ENCODE measurements around the gene SCCPDH. TPM values are rescaled to one million over a fixed set of nuclear protein-coding genes. Genes with fewer than 3 reads are reported as not detected.

SCCPDH gene
- total RNA-seq, 1 experiment from 2014 or later = 26.4 TPM

GRCh38 chr1:246778663-246779062 is 54.5 kb downstream of the SCCPDH start:
- no peaks in the 10 kb centered on the region for H3K27me3 ChIP-seq

GRCh38 chr1:246779561-246780175 is 55.5 kb downstream of the SCCPDH start:
- no peak for DNase-seq
- Histone ChIP-seq H3K9me3 (replicated peaks) (no peaks in the 10 kb centered on the region), H3K4me1 (peaks cover 16% of the 10 kb centered on the region), H3K27me3 (no peaks in the 10 kb centered on the region), H3K27ac (no peak overlapping the region), H3K36me3 (peaks cover 5% of the 10 kb centered on the region; the same call in 1 of the 2 replicates), H3K4me3 (no peak overlapping the region)

More at GRCh38 chr1:246778663-246779062, 54.5 kb downstream of the SCCPDH start:
- no peak overlapping the region for H3K4me3 ChIP-seq
- DNase-seq = no peak
- peaks cover 5% of the 10 kb centered on the region; the same call in 1 of the 2 replicates for H3K36me3 ChIP-seq
- H3K27ac ChIP-seq = no peak overlapping the region
- peaks cover 13% of the 10 kb centered on the region for H3K4me1 ChIP-seq
- H3K9me3 ChIP-seq (replicated peaks) = no peaks in the 10 kb centered on the region

DNA sequence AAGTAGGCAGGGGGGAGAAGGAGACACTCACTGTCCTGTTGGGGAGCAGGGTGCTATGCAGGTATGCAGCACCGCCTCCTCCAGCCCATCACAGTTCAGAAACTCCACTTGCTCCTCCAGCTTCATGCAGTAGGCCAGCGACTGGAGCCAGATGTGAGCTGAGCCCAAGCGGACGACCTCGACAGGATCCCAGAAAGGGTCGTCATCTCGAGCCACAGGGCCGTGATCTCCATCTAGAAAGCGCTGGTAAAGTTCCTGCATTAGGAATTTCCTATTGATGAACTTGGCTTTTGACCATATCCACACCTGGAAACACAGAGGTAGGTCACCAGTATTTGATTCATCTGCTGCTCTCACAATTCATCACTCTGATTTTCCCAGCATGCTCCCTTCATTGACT is 56.1 kb downstream of the SCCPDH start:
- Histone ChIP-seq H3K4me3 (no peak overlapping the region), H3K27me3 (no peaks in the 10 kb centered on the region), H3K4me1 (peaks cover 22% of the 10 kb centered on the region), H3K36me3 (peaks cover 5% of the 10 kb centered on the region; the same call in 1 of the 2 replicates), H3K27ac (no peak overlapping the region), H3K9me3 (replicated peaks) (no peaks in the 10 kb centered on the region)
- no peak for DNase-seq

DNA sequence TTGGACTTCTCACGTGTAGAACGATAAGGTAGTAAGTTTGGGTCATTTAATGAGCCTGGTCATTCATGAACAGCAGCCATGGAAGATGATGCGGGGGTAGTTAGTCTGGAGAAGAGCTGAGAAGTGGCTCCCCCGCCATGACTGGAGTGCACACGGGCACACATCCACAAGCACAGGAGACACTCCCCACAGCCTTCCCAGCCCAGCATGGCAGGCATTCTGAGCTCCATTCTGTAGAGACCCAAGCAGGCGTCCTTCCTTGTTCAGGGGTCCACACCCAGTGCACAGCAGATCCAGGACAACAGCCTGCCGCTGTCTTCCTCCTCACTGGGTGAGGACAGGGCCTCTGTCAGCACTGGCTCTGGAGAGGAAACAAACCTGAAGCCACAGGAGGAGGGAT is 57.0 kb downstream of the SCCPDH start:
- Histone ChIP-seq H3K27me3 (no peaks in the 10 kb centered on the region), H3K4me3 (no peak overlapping the region), H3K36me3 (peaks cover 5% of the 10 kb centered on the region; the same call in 1 of the 2 replicates), H3K27ac (peak overlapping the region; percentile 93), H3K4me1 (peaks cover 22% of the 10 kb centered on the region), H3K9me3 (replicated peaks) (no peaks in the 10 kb centered on the region)
- DNase-seq = no peak

- H3K27ac ChIP-seq = peak overlapping the region; percentile 93
- DNase-seq = peak; percentile 98 to 99
- no peak overlapping the region for H3K4me3 ChIP-seq
- peaks cover 22% of the 10 kb centered on the region for H3K4me1 ChIP-seq
- H3K9me3 ChIP-seq (replicated peaks) = no peaks in the 10 kb centered on the region
- H3K27me3 ChIP-seq = no peaks in the 10 kb centered on the region
- H3K36me3 ChIP-seq = no peaks in the 10 kb centered on the region
These were observed 58.1 kb downstream of the SCCPDH start for GRCh38 chr1:246782120-246782900.

DNA sequence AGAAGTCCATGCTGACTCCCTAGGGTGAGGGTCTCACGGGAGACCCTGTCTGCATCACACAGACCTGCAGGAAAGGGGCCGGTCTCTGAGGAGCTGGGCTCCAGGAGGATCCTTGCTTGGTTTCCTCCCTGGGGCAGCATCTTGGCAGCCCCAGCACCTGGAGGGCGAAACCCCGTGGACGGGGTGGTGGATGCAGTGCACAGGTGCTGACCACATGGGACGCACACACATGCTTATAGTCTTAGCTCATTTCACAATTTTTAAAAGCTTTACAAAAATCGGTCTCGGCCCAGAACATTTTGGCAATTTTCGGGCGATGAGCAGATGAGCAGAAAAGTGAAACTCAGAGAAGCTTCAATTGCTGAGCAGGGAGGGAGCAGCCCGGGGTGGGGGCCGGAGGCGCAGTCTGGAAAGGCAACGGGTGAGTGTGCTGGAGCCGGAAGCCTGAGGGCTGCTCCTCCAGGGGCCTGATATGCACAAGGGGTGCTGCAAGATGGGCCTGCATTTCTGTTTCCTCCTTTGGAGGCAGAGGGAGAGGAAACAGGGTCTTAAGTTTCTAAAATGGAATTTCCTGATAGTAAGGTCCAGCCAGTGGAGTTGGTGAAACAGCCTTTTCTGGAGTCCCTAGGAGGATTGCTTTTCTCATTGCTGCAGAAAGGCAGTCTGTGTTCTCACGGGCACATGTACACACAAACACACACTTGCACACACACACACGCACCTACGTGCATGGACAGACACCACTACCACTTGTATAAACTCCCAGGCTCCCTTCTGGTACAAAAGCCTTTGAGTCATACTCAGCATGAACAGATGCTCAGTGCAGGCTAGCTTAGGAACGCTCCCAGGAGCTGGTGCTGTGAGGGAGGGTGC is 60.6 kb downstream of the SCCPDH start:
- Histone ChIP-seq H3K4me3 (no peak overlapping the region), H3K9me3 (replicated peaks) (no peaks in the 10 kb centered on the region), H3K27me3 (no peaks in the 10 kb centered on the region), H3K27ac (no peak overlapping the region), H3K4me1 (peaks cover 28% of the 10 kb centered on the region), H3K36me3 (no peaks in the 10 kb centered on the region)
- DNase-seq = peak; percentile 35 to 49

- Histone ChIP-seq H3K27me3 (no peaks in the 10 kb centered on the region), H3K36me3 (no peaks in the 10 kb centered on the region), H3K27ac (no peak overlapping the region), H3K4me1 (peaks cover 28% of the 10 kb centered on the region), H3K4me3 (no peak overlapping the region), H3K9me3 (replicated peaks) (no peaks in the 10 kb centered on the region)
- no peak for DNase-seq
These were observed 61.4 kb downstream of the SCCPDH start for GRCh38 chr1:246785494-246786111.

DNA sequence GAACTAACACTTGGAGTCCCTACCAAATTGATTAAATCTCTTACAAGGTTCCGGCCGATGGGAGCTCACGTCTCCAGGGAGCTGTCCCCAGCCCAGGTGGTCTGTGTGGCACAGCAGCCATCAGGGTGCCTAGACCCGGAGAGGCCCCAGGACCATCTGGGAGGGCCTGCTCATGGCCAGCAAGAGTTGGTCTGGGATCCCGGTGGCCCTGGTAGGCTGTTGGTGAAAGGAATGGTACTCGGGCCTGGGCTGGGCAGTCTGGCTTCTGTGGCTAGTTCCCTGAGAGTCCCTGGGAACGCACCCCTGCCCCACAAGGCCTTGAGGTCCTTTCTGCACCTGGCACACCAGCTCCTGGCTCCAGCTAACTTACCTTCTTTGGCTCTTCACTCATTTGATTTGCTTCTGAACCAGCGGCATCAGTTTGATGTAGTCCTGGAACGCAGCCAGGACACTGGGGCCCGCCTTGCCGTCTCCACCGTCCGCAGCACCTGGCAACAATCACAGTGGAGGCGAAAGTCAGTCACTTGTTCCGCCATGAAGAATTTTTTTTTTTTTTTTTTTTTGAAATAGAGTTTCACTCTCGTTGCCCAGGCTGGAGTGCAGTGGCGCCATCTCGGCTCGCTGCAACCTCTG is 62.5 kb downstream of the SCCPDH start:
- Histone ChIP-seq H3K36me3 (no peaks in the 10 kb centered on the region), H3K27me3 (no peaks in the 10 kb centered on the region), H3K4me1 (peaks cover 23% of the 10 kb centered on the region), H3K27ac (no peak overlapping the region), H3K9me3 (replicated peaks) (no peaks in the 10 kb centered on the region), H3K4me3 (no peak overlapping the region)
- no peak for DNase-seq

DNA sequence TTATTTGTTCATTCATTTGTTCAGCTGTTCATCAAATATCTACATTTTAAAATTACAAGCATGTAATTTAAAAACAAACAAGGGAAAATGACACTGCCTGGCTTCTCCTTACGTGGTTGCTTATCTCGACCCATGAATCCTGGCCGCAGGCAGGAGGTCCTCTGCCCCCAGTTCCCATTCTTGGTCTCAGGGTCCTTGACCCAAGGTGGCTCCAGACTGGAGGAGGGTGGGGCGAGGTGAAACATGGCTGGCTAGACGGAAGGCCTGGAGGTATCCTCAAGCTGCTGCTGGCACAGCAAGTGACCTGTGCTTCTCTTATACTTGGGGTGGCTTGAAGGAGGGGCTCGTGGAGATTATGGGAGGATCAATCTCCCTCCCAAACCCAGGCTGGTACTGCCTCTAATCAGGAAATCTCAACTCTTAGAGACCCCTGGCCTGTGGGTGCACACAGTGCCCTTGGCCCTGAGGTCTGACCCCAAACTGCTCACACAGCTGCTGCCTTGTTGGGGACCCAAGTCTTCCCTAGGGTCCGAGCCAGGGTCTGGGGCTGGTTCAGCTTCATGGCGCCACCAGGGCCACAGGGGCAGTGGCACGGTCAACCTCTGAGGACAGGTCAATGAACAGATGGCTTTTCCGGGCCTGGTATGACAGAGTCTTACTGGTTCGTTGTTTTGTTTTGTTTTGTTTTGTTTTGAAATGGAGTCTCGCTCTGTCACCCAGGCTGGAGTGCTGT is 63.7 kb downstream of the SCCPDH start:
- Histone ChIP-seq H3K36me3 (no peaks in the 10 kb centered on the region), H3K4me1 (peaks cover 18% of the 10 kb centered on the region), H3K9me3 (replicated peaks) (no peaks in the 10 kb centered on the region), H3K4me3 (no peak overlapping the region), H3K27me3 (no peaks in the 10 kb centered on the region), H3K27ac (peak overlapping the region; percentile 61)
- peak; percentile 54 to 58 for DNase-seq

DNA sequence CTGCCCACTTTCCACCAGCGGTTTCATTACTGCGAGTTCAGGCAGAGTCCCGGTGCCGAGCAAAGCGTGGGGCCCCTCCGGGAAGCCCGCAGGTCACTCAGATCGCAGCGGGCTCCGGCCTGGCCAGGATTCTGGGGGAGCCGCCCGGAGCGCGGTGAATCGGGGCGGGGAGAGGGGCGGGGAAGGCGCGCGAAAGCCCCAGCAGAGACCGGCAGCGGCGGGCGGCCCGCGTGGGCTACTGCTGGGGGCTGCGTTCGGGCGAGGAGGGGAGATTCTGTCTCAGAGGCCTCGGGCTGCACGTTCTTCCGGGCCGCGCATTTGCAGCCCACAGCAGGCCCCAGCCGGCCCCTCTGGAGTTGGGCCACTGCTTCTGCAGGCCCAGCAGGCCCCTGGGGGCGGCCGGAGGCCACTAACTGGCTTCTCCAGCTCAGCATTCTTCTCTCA is 64.7 kb downstream of the SCCPDH start:
- Histone ChIP-seq H3K4me1 (peaks cover 14% of the 10 kb centered on the region; the same call in 1 of the 2 replicates), H3K9me3 (replicated peaks) (no peaks in the 10 kb centered on the region), H3K4me3 (no peak overlapping the region), H3K27ac (no peak overlapping the region), H3K36me3 (no peaks in the 10 kb centered on the region), H3K27me3 (no peaks in the 10 kb centered on the region)
- DNase-seq = no peak

DNA sequence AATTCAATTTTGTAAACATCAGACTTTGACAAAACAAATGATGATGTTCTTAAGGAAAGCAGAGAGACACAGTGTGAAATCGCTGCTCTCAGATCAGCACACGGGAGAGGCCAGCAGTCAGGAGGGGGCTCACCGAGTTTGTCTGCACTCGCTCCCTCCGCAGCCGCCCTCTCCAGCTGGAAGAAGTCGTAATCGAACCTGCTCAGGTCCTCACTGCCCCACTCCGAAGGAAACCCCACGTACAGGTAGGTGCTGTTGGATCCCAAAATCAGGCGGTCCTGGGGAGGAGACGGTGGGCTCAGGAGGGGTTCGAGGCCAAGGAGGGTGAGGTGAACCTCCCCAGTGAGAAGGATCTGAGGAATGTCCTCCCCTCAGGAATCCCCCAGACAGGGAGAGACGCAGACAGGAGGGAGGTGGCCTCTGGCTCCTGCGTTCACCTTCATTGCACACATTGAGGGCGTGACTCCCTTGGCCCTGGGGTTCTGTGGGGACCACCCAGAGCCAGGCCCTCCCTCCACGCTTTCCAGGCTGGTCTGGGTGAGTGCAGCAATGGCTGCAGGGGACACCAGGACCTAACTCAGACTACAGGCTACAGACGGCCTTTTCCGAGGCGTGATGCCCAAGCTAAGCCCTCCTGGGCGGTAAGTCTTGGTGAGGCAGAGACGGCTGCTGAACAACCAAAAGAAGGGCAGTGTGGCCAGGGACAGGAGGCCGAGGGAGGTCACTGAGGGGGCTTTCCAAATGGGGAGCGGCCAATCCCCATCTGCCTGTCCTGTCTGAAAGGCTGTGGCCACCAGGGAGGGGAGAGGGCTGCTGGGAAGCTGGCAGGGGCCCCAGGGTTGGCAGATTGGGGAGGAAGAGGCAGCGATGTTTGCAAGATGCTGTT is 65.5 kb downstream of the SCCPDH start:
- no peak overlapping the region for H3K27ac ChIP-seq
- no peak for DNase-seq
- H3K4me3 ChIP-seq = no peak overlapping the region
- no peaks in the 10 kb centered on the region for H3K36me3 ChIP-seq
- H3K27me3 ChIP-seq = no peaks in the 10 kb centered on the region
- peaks cover 16% of the 10 kb centered on the region; the same call in 1 of the 2 replicates for H3K4me1 ChIP-seq
- H3K9me3 ChIP-seq (replicated peaks) = no peaks in the 10 kb centered on the region

DNA sequence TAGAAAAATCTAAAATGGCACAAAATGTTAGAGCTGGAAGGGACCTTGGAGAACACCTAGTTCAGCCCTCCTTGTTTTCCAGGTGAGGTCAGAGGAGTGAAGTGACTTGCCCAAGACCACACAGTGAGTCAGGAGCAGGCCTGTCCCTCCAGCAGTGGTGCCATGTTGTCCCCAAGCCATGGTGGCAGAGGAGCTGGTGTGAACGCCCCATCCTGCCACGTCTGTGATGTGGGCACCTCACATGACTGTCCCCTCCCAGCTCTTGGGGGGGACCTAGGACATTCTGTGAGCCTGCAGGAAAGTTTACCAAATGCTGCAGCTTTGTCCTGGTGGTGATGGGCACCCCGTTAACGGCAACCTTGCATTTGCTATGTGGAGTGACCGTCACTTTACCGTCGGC is 66.2 kb downstream of the SCCPDH start:
- Histone ChIP-seq H3K27ac (no peak overlapping the region), H3K27me3 (no peaks in the 10 kb centered on the region), H3K36me3 (no peaks in the 10 kb centered on the region), H3K4me1 (peaks cover 14% of the 10 kb centered on the region; the same call in 1 of the 2 replicates), H3K9me3 (replicated peaks) (no peaks in the 10 kb centered on the region), H3K4me3 (no peak overlapping the region)
- no peak for DNase-seq

DNA sequence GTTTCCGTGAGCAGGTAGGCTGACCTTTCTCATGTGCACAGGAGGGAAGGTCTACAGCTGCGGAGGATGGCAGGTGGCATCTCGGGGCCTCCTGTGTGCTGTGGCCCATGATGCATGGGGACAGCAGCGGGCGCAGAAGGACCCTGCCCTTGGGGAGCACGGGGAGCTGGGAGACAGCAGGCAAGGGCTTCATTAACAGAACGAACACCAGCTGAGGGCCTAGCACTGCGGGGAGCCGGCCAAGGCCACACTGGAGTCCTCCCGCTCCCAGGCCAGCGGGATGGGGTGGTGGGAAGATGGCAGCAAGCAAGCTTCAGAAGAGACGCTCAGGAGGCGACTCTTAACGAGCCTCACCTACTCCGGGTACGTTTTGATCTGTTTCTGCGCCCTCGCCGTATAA is 66.6 kb downstream of the SCCPDH start:
- Histone ChIP-seq H3K9me3 (replicated peaks) (no peaks in the 10 kb centered on the region), H3K4me1 (peaks cover 14% of the 10 kb centered on the region; the same call in 1 of the 2 replicates), H3K27ac (no peak overlapping the region), H3K27me3 (no peaks in the 10 kb centered on the region), H3K36me3 (no peaks in the 10 kb centered on the region), H3K4me3 (no peak overlapping the region)
- DNase-seq = no peak

All from SJCRH30 (cell line).